ENCODE measurements around the gene OR8K1.

- TF ChIP-seq CTCF (IDR thresholded peaks at IDR 0.05), result no peak
- no peak for TF ChIP-seq POLR2A (IDR thresholded peaks at IDR 0.05)
Observed at GRCh38 chr11:56307836-56308235, 38.0 kb upstream of the OR8K1 start.
